Non-pigmented ciliary epithelial cell (primary cell): ENCODE results near the gene RRAD.
"Not testable (repeated sequence)": the region's sequence is repeated elsewhere in the genome, so short reads cannot be mapped to it uniquely, and the experiment has no call there.

Source experiments
- DNase-seq: peaks from one replicate; pipeline ENCODE4 v3.0.0-alpha.2; 2010; ENCODE audit warnings: low read depth

RRAD gene

DNA sequence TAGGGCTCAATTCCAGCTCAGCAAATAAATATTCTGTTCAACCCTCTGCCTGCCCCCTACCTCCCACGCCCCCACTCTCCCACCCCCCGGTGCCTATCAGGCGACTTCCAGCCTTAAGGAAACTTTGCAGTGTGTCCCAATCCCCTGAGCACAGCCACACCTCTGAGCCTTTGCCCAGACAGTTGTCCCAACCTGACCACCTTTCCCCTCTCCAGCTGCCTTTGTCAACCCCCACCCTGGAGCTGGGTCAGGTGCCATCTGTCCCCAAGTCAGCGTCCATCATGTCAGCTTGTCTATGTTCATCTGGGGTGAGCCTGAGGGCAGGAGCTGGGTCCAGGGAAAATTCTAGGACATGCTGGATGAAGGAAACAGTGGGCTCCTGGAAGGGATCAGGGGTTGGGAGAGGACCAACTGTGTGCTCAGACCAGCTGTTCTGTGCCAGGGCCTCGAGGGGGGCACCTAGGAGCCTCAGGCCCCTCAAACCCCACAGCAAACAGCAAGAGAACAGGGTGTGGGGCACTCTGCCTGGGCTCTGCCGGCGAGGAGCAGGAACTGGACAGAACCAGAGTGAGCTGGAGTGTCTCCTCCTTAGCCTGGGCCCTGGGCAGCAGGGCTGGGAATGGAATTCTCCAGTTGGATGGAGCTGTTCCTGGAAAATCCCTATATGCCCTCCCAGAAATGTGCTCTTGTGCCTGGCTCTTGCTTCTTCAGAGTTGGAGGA, 24.5 kb downstream of the RRAD start:
- no peak for DNase-seq

DNA sequence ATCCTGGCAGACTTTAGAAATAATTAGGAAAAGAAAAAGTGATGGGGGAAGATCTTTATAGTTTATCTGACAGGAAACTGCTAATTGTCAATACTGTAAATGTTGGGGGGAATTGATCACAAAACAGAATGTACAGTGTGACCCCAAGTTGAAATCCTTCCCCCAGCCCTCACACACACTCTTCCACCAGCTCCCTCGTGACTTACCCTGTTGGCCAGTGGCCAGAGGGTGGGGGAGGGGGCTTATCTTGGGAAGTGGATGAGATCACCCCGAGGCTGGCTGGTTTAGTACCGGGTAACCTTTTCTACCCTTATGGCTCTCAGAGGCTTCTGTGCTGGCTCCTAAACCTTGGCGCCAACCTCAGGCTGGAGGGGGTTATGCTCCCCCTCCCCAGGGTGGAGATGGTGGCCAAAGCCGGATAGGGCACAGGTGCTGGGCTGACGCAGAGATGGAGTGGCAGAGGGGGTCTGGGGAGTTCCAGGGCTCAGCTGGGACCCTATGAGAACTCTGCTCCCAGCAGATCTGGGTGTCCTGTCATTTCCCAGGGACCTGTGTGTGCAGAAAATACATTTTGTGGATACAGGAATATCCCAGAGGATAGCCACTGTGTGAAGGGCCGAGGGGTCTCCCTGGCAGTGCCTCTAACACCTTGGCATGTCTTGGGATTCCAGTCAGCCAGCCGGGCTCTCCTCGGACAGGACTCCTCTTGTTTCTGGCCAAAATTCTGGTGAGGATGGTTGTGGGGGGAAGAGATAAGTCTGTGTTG, 25.2 kb downstream of the RRAD start:
- DNase-seq: peak; percentile 38

DNA sequence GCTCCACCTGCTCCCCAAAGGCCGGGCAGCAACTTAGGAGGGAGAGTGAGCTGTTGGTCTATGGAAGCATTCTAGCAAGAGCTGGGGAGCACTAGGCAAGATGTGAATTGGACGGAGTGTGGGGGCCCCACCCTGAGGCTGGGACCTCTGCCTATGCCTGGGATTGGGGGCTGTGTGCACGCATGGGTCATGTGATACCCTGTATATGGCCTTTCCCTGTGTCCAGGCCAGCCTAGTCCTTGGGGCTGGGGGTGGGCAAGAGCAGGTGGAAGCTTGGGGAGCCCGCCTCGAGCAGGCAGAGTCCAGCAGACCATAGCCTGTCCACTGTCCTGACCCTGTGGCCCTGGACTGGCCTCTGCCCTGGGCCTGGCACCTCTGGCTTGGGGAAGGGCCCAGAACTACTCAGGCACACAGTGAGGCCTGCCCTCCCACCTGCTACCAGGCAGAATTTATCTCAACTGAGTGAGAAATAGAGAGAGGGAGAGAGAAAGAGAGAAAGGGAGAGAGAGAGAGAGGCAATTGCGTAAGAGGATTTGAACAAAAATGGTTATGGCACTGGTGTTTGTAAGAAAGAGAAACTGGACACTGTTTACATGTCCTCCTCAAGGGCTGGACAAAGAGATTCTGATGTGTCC, 25.9 kb downstream of the RRAD start:
- no peak for DNase-seq

DNA sequence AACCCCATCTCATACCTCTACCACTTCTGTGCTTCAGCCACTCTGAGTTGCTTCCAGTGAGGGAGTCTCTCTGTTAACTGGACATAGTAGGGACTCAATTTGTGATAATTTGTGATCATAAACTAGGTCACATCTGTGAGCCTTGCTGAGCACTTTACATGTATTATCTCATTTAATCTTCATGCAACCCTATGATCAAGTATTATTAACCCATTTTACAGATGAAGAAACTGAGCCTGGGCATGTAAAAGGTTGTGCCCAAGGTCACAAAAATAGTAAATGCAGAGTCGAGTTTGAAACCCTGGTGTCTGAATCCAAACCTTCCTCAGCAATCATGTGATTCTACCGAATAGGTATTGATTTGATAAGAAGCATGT, 26.4 kb downstream of the RRAD start:
- DNase-seq: no peak

- no peak for DNase-seq
Observed at GRCh38 chr16:66898207-66898606, 27.1 kb downstream of the RRAD start.

DNA sequence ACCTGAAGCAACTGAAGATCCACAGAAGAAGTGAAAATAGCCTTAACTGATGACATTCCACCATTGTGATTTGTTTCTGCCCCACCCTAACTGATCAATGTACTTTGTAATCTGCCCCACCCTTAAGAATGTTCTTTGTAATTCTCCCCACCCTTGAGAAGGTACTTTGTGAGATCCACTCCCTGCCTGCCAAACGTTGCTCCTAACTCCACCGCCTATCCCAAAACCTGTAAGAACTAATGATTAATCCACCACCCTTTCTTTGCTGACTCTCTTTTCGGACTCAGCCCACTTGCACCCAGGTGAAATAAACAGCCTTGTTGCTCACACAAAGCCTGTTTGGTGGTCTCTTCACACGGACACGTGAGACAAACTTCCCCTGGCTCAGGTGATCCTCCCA, 28.7 kb downstream of the RRAD start:
- DNase-seq: not testable (repeated sequence)

- DNase-seq: no peak
Observed at GRCh38 chr16:66895999-66896398, 29.3 kb downstream of the RRAD start.

DNA sequence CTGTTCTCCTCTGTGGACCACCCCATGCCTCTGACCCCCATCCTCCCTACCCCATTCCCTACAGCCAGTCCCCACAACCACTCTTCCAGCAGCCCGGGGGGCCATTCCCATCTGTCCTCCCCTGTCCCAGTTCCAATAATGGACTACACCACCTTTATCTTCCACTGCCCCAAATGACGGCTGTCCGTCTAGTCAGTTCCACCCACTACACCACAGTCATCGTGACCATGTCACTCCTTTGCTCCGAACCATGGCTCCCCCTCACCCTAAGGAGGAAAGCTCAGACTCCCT, 29.7 kb downstream of the RRAD start:
- DNase-seq: no peak

DNA sequence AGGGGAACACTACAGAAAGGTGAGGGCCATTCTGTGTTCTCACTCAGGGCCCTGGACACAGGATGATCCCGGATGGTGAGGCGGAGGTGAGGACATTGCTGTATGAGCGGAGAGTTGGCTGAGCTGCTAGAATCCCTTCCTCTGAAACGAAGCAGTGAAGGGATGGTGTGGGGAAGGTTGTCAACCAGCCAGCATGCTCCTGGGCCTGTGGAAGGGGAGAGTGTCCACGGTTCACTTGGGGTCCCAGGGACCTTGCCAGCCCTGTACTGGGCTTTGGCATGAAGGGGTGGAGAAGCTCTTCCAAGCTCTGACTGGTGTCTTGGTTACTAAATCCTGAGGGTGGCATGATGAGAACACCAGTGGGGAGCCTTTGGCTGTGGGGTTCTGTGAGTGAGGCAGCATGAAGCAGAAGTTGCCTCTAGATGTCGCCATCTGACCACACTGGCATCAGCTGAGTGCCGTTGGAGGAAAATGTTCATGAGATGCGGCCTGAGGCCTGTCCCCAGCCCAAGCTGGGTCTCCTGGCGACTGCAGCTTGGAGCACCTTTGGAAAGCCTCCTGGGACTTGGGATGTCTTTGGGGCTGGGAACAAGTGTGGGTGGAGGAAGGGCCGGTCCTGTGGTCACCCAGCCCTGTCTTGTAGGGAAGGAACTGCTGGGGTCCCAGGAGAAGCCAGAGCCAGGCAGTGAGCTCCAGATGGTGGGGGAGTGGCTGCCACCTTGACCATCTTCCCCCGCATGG, 30.2 kb downstream of the RRAD start:
- no peak for DNase-seq

- no peak for DNase-seq
Observed at GRCh38 chr16:66894055-66894454, 31.3 kb downstream of the RRAD start.

DNA sequence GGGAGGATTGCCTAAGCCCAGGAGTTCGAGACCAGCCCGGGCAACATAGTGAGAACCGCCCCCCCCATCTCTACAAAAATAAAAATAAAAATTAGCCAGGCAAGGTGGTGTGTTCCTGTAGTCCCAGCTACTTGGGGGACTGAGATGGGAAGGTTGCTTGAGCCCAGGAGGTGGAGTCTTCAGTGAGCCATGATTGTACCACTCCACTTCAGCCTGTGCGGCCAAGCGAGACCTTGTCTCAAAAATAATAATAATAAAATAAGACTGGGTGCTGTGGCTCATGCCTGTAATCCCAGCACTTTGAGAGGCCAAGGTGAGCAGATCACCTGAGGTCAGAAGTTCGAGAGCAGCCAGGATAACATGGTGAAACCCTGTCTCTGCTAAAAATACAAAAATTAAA, 33.5 kb downstream of the RRAD start:
- DNase-seq: no peak

DNA sequence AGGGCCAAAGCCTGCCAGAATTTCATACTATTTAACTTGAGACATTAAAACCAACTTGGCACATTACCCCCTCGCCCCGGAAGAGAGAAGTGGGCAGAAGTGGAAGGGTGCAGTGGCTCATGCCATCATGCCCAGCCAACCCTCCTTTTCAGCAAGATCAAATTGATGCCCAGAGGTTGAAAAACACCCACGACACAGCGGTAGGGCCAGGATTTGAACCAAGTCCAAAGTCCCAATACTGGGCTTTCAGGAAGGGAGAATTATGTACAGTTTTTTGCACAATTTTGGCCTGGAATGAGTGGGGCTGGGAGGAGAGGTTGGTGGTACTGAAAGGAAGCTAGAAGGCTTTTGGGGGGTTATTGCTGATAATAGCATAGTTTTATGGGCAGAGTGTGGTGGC, 34.0 kb downstream of the RRAD start:
- no peak for DNase-seq

DNA sequence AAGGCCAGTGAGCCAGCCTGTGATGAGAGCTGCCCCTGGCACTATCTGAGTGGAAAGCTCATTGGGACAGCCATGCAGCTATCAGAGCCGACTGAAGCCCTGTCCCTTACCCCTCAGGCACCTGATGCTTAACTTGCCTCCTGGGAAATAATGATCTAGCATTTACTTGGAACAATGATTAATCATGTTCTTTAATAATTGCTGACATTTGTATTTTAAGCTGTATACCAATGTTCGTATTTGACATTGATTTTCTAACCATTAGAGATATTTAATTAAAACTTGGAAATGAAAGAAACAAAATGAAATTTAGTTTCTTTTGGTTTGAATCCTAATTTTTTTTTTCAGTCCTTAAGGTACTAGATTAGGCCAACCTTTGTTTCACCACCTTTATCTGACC, 34.5 kb downstream of the RRAD start:
- DNase-seq: no peak

DNA sequence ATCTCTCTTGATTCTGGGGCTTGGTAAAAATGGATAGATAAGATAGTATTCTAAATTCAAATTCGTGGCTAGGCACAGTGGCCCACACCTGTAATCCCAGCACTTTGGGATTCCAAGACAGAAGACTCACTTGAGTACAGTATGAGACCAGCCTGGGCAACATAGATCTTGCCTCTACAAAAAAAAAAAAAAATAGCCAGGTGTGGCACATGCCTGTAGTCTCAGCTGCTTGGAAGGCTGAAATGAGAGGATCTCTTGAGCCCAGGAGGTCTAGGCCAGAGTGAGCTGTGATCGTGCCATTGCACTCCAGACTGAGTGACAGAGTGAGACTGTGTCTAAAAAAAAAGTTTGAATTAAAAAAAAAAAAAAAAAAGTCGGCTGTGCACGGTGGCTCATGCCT, 35.7 kb downstream of the RRAD start:
- DNase-seq: no peak

DNA sequence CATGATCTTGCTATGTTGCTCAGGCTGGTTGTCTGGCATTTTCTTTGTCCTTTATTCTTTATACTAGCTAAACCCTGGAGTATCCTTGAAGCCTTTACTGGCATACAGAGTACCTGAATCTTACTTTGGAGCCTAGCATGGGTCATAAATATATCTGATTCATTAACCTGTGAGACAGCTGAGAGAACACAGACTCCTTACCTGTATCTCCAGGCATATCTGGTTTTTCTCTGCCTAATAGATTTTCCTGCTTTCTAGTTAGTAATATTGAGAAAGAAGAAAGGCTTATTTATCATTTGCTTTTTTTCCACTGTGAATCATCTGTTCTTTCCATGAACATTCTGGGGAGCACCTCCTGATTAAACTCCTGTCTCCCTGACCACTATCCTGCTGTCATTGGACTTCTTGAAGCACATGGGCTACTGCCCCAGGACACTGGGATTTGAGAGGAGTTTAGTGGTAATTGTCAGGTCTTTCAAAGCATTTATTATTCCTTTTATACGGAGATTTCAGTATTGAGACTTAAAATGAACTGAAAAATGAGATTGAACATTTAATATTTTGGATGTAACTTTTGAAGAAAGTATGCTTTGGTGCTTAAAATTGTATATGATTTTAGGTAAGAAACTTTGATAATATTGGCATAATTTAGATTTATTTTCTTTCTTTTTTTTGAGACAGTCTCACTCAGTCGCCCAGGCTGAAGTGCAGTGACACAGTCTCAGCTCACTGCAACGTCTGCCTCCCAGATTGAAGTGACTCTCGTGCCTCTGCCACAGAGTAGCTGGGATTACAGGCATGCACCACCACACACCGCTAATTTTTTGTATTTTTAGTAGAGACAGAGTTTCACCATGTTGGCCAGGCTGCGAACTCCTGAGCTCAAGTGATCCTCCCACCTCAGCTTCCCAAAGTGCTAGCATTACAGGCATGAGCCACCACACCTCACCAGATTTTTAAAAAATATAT, 36.4 kb downstream of the RRAD start:
- no peak for DNase-seq

DNA sequence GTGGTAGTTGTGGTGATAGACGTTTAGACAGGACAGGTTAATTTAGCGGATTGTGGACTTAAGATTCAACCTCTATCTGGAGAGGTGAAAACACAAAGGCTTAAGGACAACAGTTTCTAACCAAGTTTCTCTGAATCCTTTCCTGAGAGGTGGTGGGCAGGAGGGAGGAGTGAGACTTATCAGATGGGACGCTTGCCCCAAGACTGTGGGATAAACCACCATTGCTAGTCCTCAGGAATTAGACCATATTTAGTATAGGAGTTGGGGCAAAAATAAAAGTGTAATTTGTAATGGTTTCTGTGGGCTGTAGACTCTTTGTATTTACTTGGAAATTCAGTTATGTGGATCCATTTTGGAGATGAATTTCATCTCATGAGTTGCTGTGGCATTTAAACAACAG, 38.4 kb downstream of the RRAD start:
- DNase-seq: no peak

DNA sequence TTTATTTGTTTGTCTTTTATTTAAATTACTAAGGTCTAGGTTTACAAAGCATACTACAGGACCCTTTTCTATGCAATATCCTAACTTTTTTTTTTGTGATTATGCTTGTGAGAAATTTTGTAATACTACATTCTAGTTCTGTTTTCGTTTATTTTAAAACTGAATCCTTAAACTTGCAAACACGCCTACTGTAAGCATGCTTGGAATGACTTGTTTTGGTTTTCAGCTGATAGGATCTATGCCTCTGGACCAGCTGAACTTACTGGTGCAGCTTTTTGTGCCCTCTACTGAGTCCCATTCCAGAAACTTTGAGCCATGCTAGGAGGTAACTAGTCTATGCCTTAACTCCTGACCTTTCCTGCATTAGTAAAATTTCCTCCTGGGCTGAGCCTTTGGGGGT, 39.0 kb downstream of the RRAD start:
- no peak for DNase-seq

- no peak for DNase-seq
Observed at GRCh38 chr16:66885491-66885890, 39.8 kb downstream of the RRAD start.

DNA sequence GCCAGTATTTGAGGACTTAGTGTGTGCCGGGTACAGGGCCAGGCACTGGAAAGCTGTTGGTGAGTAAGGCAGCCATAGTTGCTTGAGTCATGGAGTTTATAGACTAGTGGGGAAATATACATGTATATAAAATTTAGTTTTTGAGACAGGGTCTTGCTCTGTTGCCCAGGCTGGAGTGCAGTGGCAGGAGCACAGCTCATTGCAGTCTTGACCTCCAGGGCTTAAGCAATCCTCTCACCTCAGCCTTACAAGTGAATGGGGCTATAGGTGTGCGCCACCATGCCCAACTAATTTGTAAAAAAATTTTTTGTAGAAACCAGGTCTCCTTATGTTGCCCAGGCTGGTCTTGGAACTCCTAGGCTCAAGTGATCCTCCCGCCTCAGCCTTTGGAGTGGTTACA, 42.6 kb downstream of the RRAD start:
- no peak for DNase-seq

DNA sequence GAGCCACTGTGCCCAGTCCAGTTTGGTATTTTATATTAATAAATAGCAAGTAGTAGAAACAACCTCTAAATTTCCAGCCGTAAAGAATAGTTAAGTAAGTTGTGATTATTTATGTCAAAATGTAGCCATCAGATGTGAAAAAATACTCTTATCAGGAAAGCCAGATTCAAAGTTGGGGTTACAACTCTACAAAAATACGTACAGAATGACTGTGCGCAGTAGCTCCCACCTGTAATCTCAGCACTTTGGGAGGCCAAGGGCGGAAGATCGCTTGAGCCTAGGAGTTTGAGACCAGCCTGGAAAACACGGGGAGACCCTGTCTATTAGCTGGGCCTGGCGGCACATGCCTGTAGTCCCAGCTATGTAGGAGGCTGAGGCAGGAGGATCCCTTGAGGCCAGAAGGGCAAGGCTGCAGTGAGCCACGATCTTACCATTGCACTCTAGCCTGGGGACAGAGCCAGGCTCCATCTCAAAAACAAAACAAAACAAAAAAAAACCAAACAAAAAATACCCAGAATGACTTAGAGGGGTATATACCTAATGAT, 43.3 kb downstream of the RRAD start:
- DNase-seq: no peak

DNA sequence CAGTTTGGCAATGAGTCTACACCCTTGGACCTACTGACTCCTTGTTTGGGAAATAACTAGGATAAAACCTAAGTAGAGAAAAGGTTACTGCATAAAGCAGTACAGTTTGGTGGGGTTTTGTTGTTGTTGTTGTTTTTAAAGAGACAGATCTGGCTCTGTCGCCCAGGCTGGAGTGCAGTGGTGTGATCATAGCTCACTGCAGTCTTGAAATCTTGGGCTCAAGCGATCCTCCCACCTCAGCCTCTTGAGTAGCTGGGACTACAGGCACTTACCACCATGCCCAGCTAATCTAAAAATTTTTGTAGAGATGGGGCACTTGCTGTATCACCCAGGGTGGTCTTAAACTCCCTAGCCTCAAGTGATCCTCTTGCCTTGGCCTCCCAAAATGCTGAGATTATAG, 43.8 kb downstream of the RRAD start:
- no peak for DNase-seq
